GM23248 (cell line): Measurements from ENCODE around the gene PSD4. TPM values are rescaled to one million over a fixed set of nuclear protein-coding genes. Genes with fewer than 3 reads are reported as not detected.

Source experiments
- DNase-seq: peaks from one replicate; pipeline ENCODE4 v3.0.0-alpha.2; 2015
- H2AFZ ChIP-seq: fragments of 200-600 bp; sonication (generic); 2 replicates; pipeline ENCODE4 v1.6.1; 2016; ENCODE audit warnings: antibody characterized with exemption
- H3F3A ChIP-seq: fragments of 200-600 bp; sonication (generic); 2 replicates; pipeline ENCODE4 v1.6.1; 2016; ENCODE audit warnings: mild to moderate bottlenecking, antibody characterized with exemption, mixed run types; ENCODE audit not compliant: insufficient read depth
- H3K27ac ChIP-seq: fragments of 200-600 bp; sonication (generic); 2 replicates; pipeline ENCODE4 v1.5.1; 2016; ENCODE audit warnings: mild to moderate bottlenecking
- H3K27me3 ChIP-seq: fragments of 200-600 bp; sonication (generic); replicated peaks from 2 replicates; pipeline ENCODE4 v1.6.1; 2016; ENCODE audit warnings: mild to moderate bottlenecking; ENCODE audit not compliant: insufficient read depth
- H3K36me3 ChIP-seq: fragments of 200-600 bp; sonication (generic); 2 replicates; pipeline ENCODE4 v1.6.1; 2016; ENCODE audit warnings: low read depth, mild to moderate bottlenecking
- H3K4me1 ChIP-seq: fragments of 200-600 bp; sonication (generic); 2 replicates; pipeline ENCODE4 v1.6.1; 2016; ENCODE audit warnings: mild to moderate bottlenecking; ENCODE audit not compliant: insufficient read depth
- H3K4me2 ChIP-seq: fragments of 200-600 bp; sonication (generic); one replicate; pipeline ENCODE4 v1.6.1; 2016; ENCODE audit warnings: mild to moderate bottlenecking; ENCODE audit not compliant: unreplicated experiment
- H3K4me3 ChIP-seq: fragments of 200-600 bp; sonication (generic); 2 replicates; pipeline ENCODE4 v1.5.1; 2016; ENCODE audit warnings: mild to moderate bottlenecking
- H3K79me2 ChIP-seq: fragments of 200-600 bp; sonication (generic); 2 replicates; pipeline ENCODE4 v1.6.1; 2016; ENCODE audit warnings: mild to moderate bottlenecking; ENCODE audit not compliant: insufficient read depth
- H3K9ac ChIP-seq: fragments of 200-600 bp; sonication (generic); 2 replicates; pipeline ENCODE4 v1.6.1; 2016; ENCODE audit warnings: mild to moderate bottlenecking
- H3K9me2 ChIP-seq: fragments of 200-600 bp; sonication (generic); 2 replicates; pipeline ENCODE4 v1.6.1; 2016; ENCODE audit warnings: mixed run types, mild to moderate bottlenecking, moderate library complexity; ENCODE audit not compliant: insufficient read depth
- H3K9me3 ChIP-seq: fragments of 200-600 bp; sonication (generic); one replicate; pipeline ENCODE4 v1.6.1; 2017; ENCODE audit warnings: low read depth
- H4K20me1 ChIP-seq: fragments of 200-600 bp; sonication (generic); 2 replicates; pipeline ENCODE4 v1.6.0; 2016; ENCODE audit not compliant: insufficient read depth
- EZH2 ChIP-seq: fragments of 200-600 bp; sonication (generic); IDR thresholded peaks from 2 replicates; pipeline ENCODE4 v1.6.1; 2018; ENCODE audit warnings: antibody characterized with exemption, mild to moderate bottlenecking; ENCODE audit not compliant: insufficient read depth, poor library complexity, severe bottlenecking
- EZH2phosphoT487 ChIP-seq: fragments of 200-600 bp; sonication (generic); IDR thresholded peaks from 2 replicates; pipeline ENCODE4 v1.6.1; 2018; ENCODE audit warnings: antibody characterized with exemption, moderate library complexity, mild to moderate bottlenecking, low read depth; ENCODE audit not compliant: insufficient read depth
- WGBS, 2 experiments: methylation state at CpG; one replicate each; pipeline ENCODE4 v1.1.6; 2015 to 2017; ENCODE audit warnings: low lambda C conversion rate in 2 of 2, low coverage in 1 of 2; ENCODE audit errors: missing lambda C conversion rate in 2 of 2; 5-methylcytosine and 5-hydroxymethylcytosine counted together
- in situ Hi-C: fragments of 300-500 bp; cut with MboI; formaldehyde crosslinking; loops from 2 replicates; pipeline ENCODE4 v1.15.0; 2020
- polyA plus RNA-seq: library from polyadenylated mRNA; unstranded; fragments of >200 nt; fragmentation: Nextera tagmentation; extraction: Ambion mirVana; gene quantifications from 2 replicates; pipeline ENCODE4 v1.2.1, GENCODE V29; 2016
- total RNA-seq: library from RNA; depleted of rRNA; stranded (reverse); fragments of >200 nt; shearing (Covaris generic); gene quantifications from 2 replicates; pipeline ENCODE4 v1.2.3, GENCODE V29; 2014

PSD4 gene
- total and polyA plus RNA-seq, 2 experiments from 2014 or later: 1.1 to 6.1 TPM

DNA sequence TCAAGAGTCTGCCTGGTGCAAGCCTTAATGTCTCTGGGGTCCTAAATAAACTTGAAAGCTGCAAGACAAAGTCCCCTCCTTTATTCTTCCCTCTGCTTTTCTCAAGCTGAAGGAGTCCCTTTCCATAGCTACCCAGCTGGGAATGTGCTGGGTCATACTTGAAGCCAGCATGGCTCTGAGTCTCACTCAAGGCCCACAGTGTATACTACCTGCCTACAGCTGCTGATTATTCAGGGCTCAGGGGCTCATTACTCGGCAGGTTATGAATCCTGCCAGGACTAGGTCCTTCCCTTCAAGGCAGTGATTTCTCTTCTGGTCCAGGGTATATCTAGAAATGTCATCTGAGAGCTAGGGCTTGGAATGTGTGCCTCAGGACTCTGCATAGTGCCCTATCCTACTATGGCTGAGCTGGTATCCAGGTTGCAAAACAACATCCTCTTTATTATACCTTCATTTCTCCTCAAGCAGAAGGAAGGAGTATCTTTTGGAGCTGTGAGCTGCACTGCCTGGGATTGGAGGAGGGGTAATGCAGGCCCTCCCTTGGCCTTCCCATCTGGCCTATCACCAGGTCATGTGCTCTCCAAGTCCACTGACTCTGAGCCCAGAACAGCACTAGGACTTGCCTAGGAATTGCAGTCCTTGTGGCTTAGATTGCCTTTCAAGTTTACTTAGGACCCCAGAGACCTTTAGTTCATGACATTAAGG, 24.1 kb upstream of the PSD4 start:
- WGBS, 2 experiments: 62 to 89% methylated on average over 1 of the region's 1 CpG
- Histone ChIP-seq H3K79me2 (no peaks in the 10 kb centered on the region), H2AFZ (no peak overlapping the region), H3K4me2 (no peak overlapping the region), H3K27me3 (no peaks in the 10 kb centered on the region), H3F3A (no peaks in the 10 kb centered on the region), H3K9me2 (no peaks in the 10 kb centered on the region), H3K4me1 (no peaks in the 10 kb centered on the region), H3K9ac (no peak overlapping the region), H3K9me3 (no peaks in the 10 kb centered on the region), H3K27ac (no peak overlapping the region), H3K4me3 (no peak overlapping the region), H4K20me1 (no peaks in the 10 kb centered on the region), H3K36me3 (no peaks in the 10 kb centered on the region)
- no peak for DNase-seq
- in situ Hi-C loops: no loop called here
- TF ChIP-seq EZH2phosphoT487: no peak
- TF ChIP-seq EZH2: no peak

- H3K4me1 ChIP-seq: no peaks in the 10 kb centered on the region
- H3K4me2 ChIP-seq: no peak overlapping the region
- no peak overlapping the region for H3K4me3 ChIP-seq
- in situ Hi-C loops: no loop called here
- H3K9ac ChIP-seq: no peak overlapping the region
- H3K79me2 ChIP-seq: no peaks in the 10 kb centered on the region
- no peak overlapping the region for H2AFZ ChIP-seq
- WGBS, 2 experiments: 73 to 74% methylated on average over 5 of the region's 5 CpGs
- no peaks in the 10 kb centered on the region for H3K9me2 ChIP-seq
- DNase-seq: no peak
- no peaks in the 10 kb centered on the region for H3K9me3 ChIP-seq
- no peak overlapping the region for H3K27ac ChIP-seq
- no peaks in the 10 kb centered on the region for H3K36me3 ChIP-seq
- no peaks in the 10 kb centered on the region for H4K20me1 ChIP-seq
- no peaks in the 10 kb centered on the region for H3F3A ChIP-seq
- TF ChIP-seq EZH2phosphoT487: no peak
- TF ChIP-seq EZH2: no peak
- no peaks in the 10 kb centered on the region for H3K27me3 ChIP-seq
Measured at GRCh38 chr2:113150258-113150601, 23.5 kb upstream of the PSD4 start.

GRCh38 chr2:113155331-113155730, 18.4 kb upstream of the PSD4 start:
- TF ChIP-seq EZH2phosphoT487: no peak
- TF ChIP-seq EZH2: no peak
- no peaks in the 10 kb centered on the region for H3K36me3 ChIP-seq
- no peak for DNase-seq

GRCh38 chr2:113156278-113157117, 17.3 kb upstream of the PSD4 start:
- WGBS, 2 experiments: 47 to 48% methylated on average over 10 of the region's 10 CpGs
- peak overlapping the region; percentile 39 for H3K4me2 ChIP-seq
- peak overlapping the region; percentile 79 for H2AFZ ChIP-seq

More at GRCh38 chr2:113155331-113155730, 18.4 kb upstream of the PSD4 start:
- Histone ChIP-seq H3K79me2 (no peaks in the 10 kb centered on the region), H3K27me3 (no peaks in the 10 kb centered on the region), H2AFZ (no peak overlapping the region), H3K9me3 (no peaks in the 10 kb centered on the region), H3K9ac (no peak overlapping the region), H3F3A (0 out of 2 replicates have a peak, but pooled peaks cover 11% of the 10 kb centered on the region), H3K4me2 (no peak overlapping the region), H3K9me2 (no peaks in the 10 kb centered on the region), H3K4me1 (peaks cover 9% of the 10 kb centered on the region), H3K4me3 (no peak overlapping the region), H4K20me1 (no peaks in the 10 kb centered on the region), H3K27ac (no peak overlapping the region)
- 86 to 90% methylated on average over 5 of the region's 5 CpGs for WGBS, 2 experiments
- in situ Hi-C loops: no loop called here

More at GRCh38 chr2:113156278-113157117, 17.3 kb upstream of the PSD4 start:
- Histone ChIP-seq H3F3A (0 out of 2 replicates have a peak, but pooled peaks cover 11% of the 10 kb centered on the region), H4K20me1 (no peaks in the 10 kb centered on the region), H3K27me3 (no peaks in the 10 kb centered on the region), H3K27ac (no peak overlapping the region), H3K4me3 (peak overlapping the region; percentile 52), H3K79me2 (no peaks in the 10 kb centered on the region), H3K4me1 (peaks cover 9% of the 10 kb centered on the region), H3K9ac (no peak overlapping the region), H3K9me2 (no peaks in the 10 kb centered on the region), H3K36me3 (no peaks in the 10 kb centered on the region), H3K9me3 (no peaks in the 10 kb centered on the region)
- DNase-seq: no peak
- no peak for TF ChIP-seq EZH2
- no peak for TF ChIP-seq EZH2phosphoT487
- in situ Hi-C loops: no loop called here
